ENCODE data around the gene BLOC1S2. TPM values are rescaled to one million over a fixed set of nuclear protein-coding genes. Genes with fewer than 3 reads are reported as not detected.
"Not testable (repeated sequence)": the region's sequence is repeated elsewhere in the genome, so short reads cannot be mapped to it uniquely, and the experiment has no call there.

The BLOC1S2 gene
- total RNA-seq, 2 experiments from 2014 or later: 68.5 to 69.1 TPM

GRCh38 chr10:100315615-100316014, 29.1 kb upstream of the BLOC1S2 start:
- no peaks in the 10 kb centered on the region for H3K4me1 Mint-ChIP-seq (ENCODE audit: low read depth)
- DNase-seq: no peak
- peaks cover 28% of the 10 kb centered on the region for H3K27me3 Mint-ChIP-seq (ENCODE audit: low read depth)
- intact Hi-C loops (cut with micrococcal nuclease): no loop called here
- CTCF ChIA-PET: no interaction called here
- no peak overlapping the region for H3K4me3 Mint-ChIP-seq
- H3K27ac Mint-ChIP-seq: no peak overlapping the region
- no peaks in the 10 kb centered on the region for H3K36me3 Mint-ChIP-seq (ENCODE audit: low read depth)
- no peaks in the 10 kb centered on the region for H3K9me3 Mint-ChIP-seq

DNA sequence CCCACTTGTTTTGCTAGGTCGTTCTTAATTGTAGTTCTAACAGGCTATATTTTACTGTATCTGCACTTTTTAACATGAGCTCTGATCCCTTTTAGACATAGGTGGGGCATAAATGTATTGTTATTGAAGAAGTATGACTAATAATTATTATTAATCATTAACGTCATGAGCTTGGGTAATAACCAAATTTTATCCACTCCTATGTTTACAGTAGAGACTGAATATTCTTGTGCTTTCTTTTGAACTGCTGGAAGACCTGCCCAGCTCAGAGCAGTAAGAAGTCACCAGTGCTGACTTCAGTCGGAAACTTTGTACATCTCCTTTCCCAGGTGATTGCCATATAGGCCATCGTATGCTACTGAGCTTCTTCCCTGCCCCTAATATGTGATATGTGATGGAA, 24.8 kb upstream of the BLOC1S2 start:
- Mint-ChIP-seq H3K27me3 (ENCODE audit: low read depth) (peaks cover 21% of the 10 kb centered on the region), H3K36me3 (ENCODE audit: low read depth) (no peaks in the 10 kb centered on the region), H3K27ac (no peak overlapping the region), H3K9me3 (no peaks in the 10 kb centered on the region), H3K4me3 (no peak overlapping the region), H3K4me1 (ENCODE audit: low read depth) (no peaks in the 10 kb centered on the region)
- intact Hi-C loops (cut with micrococcal nuclease): no loop called here
- CTCF ChIA-PET: interaction anchor here (0.6 to 1.2 kb wide), 3 partner anchors 14 to 161 kb away, joined by 3 to 6 read pairs (median 3); no protein-coding TSS in a partner anchor
- DNase-seq: no peak

DNA sequence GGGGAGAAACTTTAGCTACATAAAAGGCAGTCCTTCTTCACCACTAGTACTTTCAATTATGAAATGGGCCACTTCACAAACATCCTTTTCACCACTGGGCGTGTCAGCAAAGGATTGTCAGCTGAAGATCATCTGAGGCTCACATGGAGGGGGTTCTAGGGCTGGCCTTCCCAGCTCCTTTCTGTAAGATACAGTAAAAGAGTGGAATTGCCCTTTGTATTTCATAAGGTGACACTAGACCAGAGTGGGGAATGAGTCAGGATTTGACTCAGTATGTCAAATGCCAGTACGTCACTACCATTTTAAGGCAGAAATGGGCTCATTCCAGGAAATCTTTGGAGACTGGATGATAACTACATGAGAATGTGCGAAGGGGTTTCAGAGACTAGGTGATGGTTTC, 21.2 kb upstream of the BLOC1S2 start:
- DNase-seq: no peak
- H3K9me3 Mint-ChIP-seq: no peaks in the 10 kb centered on the region
- H3K27ac Mint-ChIP-seq: no peak overlapping the region
- CTCF ChIA-PET: no interaction called here
- H3K4me1 Mint-ChIP-seq (ENCODE audit: low read depth): no peaks in the 10 kb centered on the region
- intact Hi-C loops (cut with micrococcal nuclease): no loop called here
- peaks cover 30% of the 10 kb centered on the region for H3K27me3 Mint-ChIP-seq (ENCODE audit: low read depth)
- H3K36me3 Mint-ChIP-seq (ENCODE audit: low read depth): no peaks in the 10 kb centered on the region
- H3K4me3 Mint-ChIP-seq: no peak overlapping the region

GRCh38 chr10:100306861-100307260, 20.4 kb upstream of the BLOC1S2 start:
- Mint-ChIP-seq H3K4me3 (no peak overlapping the region), H3K9me3 (no peaks in the 10 kb centered on the region), H3K27me3 (ENCODE audit: low read depth) (peaks cover 25% of the 10 kb centered on the region), H3K4me1 (ENCODE audit: low read depth) (no peaks in the 10 kb centered on the region), H3K27ac (no peak overlapping the region), H3K36me3 (ENCODE audit: low read depth) (no peaks in the 10 kb centered on the region)
- DNase-seq: no peak
- CTCF ChIA-PET: no interaction called here
- intact Hi-C loops (cut with micrococcal nuclease): no loop called here

DNA sequence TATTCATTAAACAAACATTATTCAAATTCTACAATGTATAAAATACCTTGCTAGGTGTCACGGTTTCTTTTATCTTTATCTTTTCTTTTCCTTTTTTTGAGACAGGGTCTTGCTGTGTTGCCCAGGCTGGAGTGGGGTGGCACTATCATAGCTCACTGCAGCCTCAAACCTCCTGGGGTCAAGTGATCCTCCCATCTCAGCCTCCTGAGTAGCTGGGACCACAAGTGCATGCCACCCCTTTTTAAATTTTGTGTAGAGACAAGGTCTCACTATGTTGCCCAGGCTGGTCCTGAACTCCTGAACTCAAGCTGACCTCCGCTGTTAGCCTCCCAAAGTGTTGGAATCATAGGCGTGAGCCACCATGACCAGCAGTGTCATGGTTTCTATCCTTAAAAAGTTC, 17.9 kb upstream of the BLOC1S2 start:
- intact Hi-C loops (cut with micrococcal nuclease): no loop called here
- DNase-seq: no peak
- H3K4me3 Mint-ChIP-seq: no peak overlapping the region
- H3K9me3 Mint-ChIP-seq: no peaks in the 10 kb centered on the region
- no peak overlapping the region for H3K27ac Mint-ChIP-seq
- no peaks in the 10 kb centered on the region for H3K4me1 Mint-ChIP-seq (ENCODE audit: low read depth)
- no peaks in the 10 kb centered on the region for H3K36me3 Mint-ChIP-seq (ENCODE audit: low read depth)
- CTCF ChIA-PET: interaction anchor here (0.6 to 1.1 kb wide), 2 partner anchors 8 to 98 kb away, joined by 4 to 5 read pairs; no protein-coding TSS in a partner anchor
- peaks cover 23% of the 10 kb centered on the region for H3K27me3 Mint-ChIP-seq (ENCODE audit: low read depth)

DNA sequence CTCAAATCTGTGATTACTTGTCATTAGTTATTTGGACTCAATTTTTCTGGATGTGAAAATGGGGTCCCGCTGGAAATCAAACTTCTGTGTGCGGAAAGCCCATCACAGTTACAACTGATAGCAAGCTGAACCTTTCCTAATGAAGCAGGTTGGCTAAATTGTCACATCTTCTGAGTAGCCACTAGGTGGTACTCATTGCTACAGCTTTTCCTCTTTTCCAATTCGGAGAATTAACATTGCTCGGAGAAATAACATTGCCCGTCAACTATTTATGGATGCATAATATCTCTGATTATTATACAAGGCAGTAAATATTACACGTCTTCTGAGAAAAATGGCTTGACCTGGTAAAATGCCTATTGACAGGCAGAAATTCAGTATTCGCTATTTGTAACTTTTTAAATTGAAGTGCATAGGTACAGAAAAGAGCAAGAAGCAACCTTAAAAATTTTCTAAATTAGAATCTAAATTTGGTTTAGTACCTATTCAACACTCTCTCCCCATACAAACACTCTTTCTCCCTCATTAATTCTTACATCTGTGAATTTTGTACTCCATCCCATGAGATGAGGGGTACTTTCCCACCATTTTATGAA, 17.3 kb upstream of the BLOC1S2 start:
- H3K4me3 Mint-ChIP-seq: no peak overlapping the region
- no peak for DNase-seq
- intact Hi-C loops (cut with micrococcal nuclease): loop anchor here (1.0 kb wide), 2 partner anchors 34 to 129 kb away; no protein-coding TSS in a partner anchor
- no peaks in the 10 kb centered on the region for H3K4me1 Mint-ChIP-seq (ENCODE audit: low read depth)
- no peak overlapping the region for H3K27ac Mint-ChIP-seq
- H3K9me3 Mint-ChIP-seq: no peaks in the 10 kb centered on the region
- no peaks in the 10 kb centered on the region for H3K36me3 Mint-ChIP-seq (ENCODE audit: low read depth)
- peaks cover 25% of the 10 kb centered on the region for H3K27me3 Mint-ChIP-seq (ENCODE audit: low read depth)
- CTCF ChIA-PET: interaction anchor here (0.6 to 1.1 kb wide), 3 partner anchors 9 to 458 kb away, joined by 3 to 4 read pairs (median 3); no protein-coding TSS in a partner anchor

DNA sequence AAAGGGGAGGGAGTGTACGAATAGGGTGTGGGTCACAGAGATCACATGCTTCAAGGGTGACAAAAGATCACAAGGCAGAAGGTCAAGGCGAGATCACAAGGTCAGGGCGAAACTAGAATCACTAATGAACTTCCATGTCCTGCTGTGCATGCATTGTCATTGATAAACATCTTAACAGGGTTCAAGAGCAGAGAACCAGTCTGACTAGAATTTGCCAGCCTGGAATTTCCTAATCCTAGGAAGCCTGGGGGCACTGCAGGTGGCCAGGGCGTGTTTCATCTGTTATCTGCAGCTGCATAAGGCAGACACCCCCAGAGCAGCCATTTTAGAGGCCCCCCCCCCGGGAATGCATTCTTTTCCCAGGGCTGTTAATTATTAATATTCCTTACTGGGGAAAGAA, 14.6 kb upstream of the BLOC1S2 start:
- intact Hi-C loops (cut with micrococcal nuclease); DNase-seq; CTCF ChIA-PET; H3K27ac Mint-ChIP-seq; H3K9me3 Mint-ChIP-seq; H3K36me3 Mint-ChIP-seq (ENCODE audit: low read depth); H3K4me3 Mint-ChIP-seq; H3K4me1 Mint-ChIP-seq (ENCODE audit: low read depth): not testable (repeated sequence)
- H3K27me3 Mint-ChIP-seq (ENCODE audit: low read depth): peaks cover 30% of the 10 kb centered on the region

GRCh38 chr10:100297242-100297641, 10.8 kb upstream of the BLOC1S2 start:
- Mint-ChIP-seq H3K27me3 (ENCODE audit: low read depth) (peaks cover 22% of the 10 kb centered on the region), H3K36me3 (ENCODE audit: low read depth) (no peaks in the 10 kb centered on the region), H3K4me1 (ENCODE audit: low read depth) (no peaks in the 10 kb centered on the region), H3K27ac (no peak overlapping the region), H3K4me3 (no peak overlapping the region), H3K9me3 (no peaks in the 10 kb centered on the region)
- CTCF ChIA-PET: interaction anchor here (0.6 to 1.3 kb wide), 2 partner anchors 114 to 221 kb away, joined by 4 read pairs; no protein-coding TSS in a partner anchor
- intact Hi-C loops (cut with micrococcal nuclease): no loop called here
- DNase-seq: no peak

DNA sequence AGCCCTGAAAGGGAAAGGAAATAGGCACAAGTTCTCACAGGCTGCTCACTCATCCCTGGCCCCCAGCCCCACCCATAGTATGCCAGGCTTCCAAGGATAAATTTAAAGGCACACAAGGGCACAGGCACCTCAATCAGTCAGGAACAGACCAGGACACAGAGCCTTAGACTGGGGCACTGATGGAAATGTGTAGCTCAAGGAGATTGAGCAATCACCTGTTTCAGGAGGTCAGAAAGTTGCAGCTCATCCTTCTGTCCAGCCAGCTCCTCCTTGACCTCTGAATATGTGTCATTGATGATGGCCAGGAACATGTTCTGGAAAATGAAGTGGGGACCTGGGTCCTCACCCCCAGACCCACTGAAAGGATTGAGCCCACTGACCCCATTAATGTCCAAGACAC, 6.6 kb upstream of the BLOC1S2 start:
- Mint-ChIP-seq H3K36me3 (ENCODE audit: low read depth) (no peaks in the 10 kb centered on the region), H3K4me3 (no peak overlapping the region), H3K4me1 (ENCODE audit: low read depth) (no peaks in the 10 kb centered on the region), H3K9me3 (no peaks in the 10 kb centered on the region), H3K27me3 (ENCODE audit: low read depth) (peaks cover 16% of the 10 kb centered on the region), H3K27ac (no peak overlapping the region)
- CTCF ChIA-PET: interaction anchor here (0.6 kb wide), 1 partner anchor 74 kb away, joined by 3 read pairs; no protein-coding TSS in a partner anchor
- no peak for DNase-seq
- intact Hi-C loops (cut with micrococcal nuclease): no loop called here

GRCh38 chr10:100292300-100292699, 5.8 kb upstream of the BLOC1S2 start:
- H3K4me3 Mint-ChIP-seq; H3K4me1 Mint-ChIP-seq (ENCODE audit: low read depth); H3K27ac Mint-ChIP-seq; H3K36me3 Mint-ChIP-seq (ENCODE audit: low read depth); DNase-seq; intact Hi-C loops (cut with micrococcal nuclease); H3K9me3 Mint-ChIP-seq: not testable (repeated sequence)
- CTCF ChIA-PET: interaction anchor here (1.2 to 1.5 kb wide), 2 partner anchors 20 to 215 kb away, joined by 3 to 4 read pairs; no protein-coding TSS in a partner anchor
- peaks cover 16% of the 10 kb centered on the region for H3K27me3 Mint-ChIP-seq (ENCODE audit: low read depth)

DNA sequence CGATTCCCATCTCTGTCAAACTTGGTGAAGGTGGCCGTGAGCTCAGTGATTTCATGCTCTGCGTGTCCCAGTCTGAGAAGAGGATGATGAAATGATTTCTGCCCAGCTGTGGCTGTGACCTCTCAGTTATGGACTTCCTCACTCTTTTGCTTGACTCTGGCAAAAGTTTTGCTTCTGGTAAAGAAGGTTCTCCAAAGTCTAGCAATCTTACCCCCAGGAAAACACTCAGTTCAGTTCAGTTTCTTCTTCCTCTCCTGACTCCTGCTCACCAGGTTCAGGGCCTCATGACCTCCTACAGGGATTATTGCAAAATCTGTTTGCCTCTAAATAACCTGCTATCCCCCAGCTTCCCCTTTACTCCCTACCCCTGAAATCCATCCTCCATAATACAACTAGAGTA, 4.9 kb upstream of the BLOC1S2 start:
- peaks cover 11% of the 10 kb centered on the region for H3K27me3 Mint-ChIP-seq (ENCODE audit: low read depth)
- CTCF ChIA-PET: interaction anchor here (1.5 kb wide), 1 partner anchor 216 kb away, joined by 4 read pairs; no protein-coding TSS in a partner anchor
- DNase-seq: no peak

GRCh38 chr10:100289641-100290040, 3.2 kb upstream of the BLOC1S2 start:
- DNase-seq: no peak
- Mint-ChIP-seq H3K27ac (no peak overlapping the region), H3K9me3 (no peaks in the 10 kb centered on the region), H3K4me1 (ENCODE audit: low read depth) (peaks cover 19% of the 10 kb centered on the region), H3K4me3 (no peak overlapping the region), H3K36me3 (ENCODE audit: low read depth) (peaks cover 13% of the 10 kb centered on the region), H3K27me3 (ENCODE audit: low read depth) (peaks cover 1% of the 10 kb centered on the region)
- CTCF ChIA-PET: no interaction called here
- intact Hi-C loops (cut with micrococcal nuclease): no loop called here

More for the DNA sequence above, 4.9 kb upstream of the BLOC1S2 start:
- H3K4me1 Mint-ChIP-seq (ENCODE audit: low read depth): peaks cover 8% of the 10 kb centered on the region
- no peaks in the 10 kb centered on the region for H3K36me3 Mint-ChIP-seq (ENCODE audit: low read depth)
- no peaks in the 10 kb centered on the region for H3K9me3 Mint-ChIP-seq
- intact Hi-C loops (cut with micrococcal nuclease): no loop called here
- no peak overlapping the region for H3K27ac Mint-ChIP-seq
- no peak overlapping the region for H3K4me3 Mint-ChIP-seq

DNA sequence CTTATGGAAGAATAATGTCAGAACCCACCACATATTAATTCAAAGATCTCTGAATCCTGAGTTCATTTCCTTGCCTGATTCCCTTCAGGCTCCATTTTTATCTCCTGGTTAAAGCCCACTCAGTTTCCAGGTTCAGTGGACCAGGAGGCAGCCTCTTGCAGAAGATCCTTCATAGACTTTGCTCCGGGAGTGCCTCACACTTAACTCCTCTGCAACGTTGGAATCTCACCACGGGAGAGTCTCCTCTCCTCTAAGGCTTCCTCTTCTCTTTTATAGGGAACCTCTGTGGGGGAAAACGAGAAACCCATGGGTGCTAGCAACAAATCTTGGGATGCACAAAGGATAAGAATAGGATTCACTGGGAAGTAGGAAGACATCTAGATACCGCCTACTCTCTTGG, 1.7 kb upstream of the BLOC1S2 start:
- no peaks in the 10 kb centered on the region for H3K27me3 Mint-ChIP-seq (ENCODE audit: low read depth)
- no peak overlapping the region for H3K4me3 Mint-ChIP-seq
- H3K36me3 Mint-ChIP-seq (ENCODE audit: low read depth): peaks cover 15% of the 10 kb centered on the region
- no peak overlapping the region for H3K27ac Mint-ChIP-seq
- CTCF ChIA-PET: no interaction called here
- intact Hi-C loops (cut with micrococcal nuclease): no loop called here
- no peaks in the 10 kb centered on the region for H3K9me3 Mint-ChIP-seq
- peaks cover 25% of the 10 kb centered on the region for H3K4me1 Mint-ChIP-seq (ENCODE audit: low read depth)
- no peak for DNase-seq
